NCI-H1436 (cell line): ENCODE data around the gene TSPEAR.
"Not testable (repeated sequence)": the region's sequence is repeated elsewhere in the genome, so short reads cannot be mapped to it uniquely, and the experiment has no call there.

Source experiments
- DNase-seq: peaks from one replicate; lab custom pipeline; 2025; lab: John Stamatoyannopoulos, UW

The TSPEAR gene

GRCh38 chr21:44650973-44651675 lies 60.2 kb downstream of the TSPEAR start:
- DNase-seq = no peak

GRCh38 chr21:44650265-44650972 lies 61.0 kb downstream of the TSPEAR start:
- no peak for DNase-seq

GRCh38 chr21:44649521-44650100 lies 61.8 kb downstream of the TSPEAR start:
- DNase-seq = no peak

GRCh38 chr21:44648557-44649311 lies 62.6 kb downstream of the TSPEAR start:
- no peak for DNase-seq

GRCh38 chr21:44647222-44647552 lies 64.2 kb downstream of the TSPEAR start:
- no peak for DNase-seq

GRCh38 chr21:44646366-44647221 lies 64.8 kb downstream of the TSPEAR start, which contains the start of gene KRTAP10-11:
TSS of gene KRTAP10-11 (plus strand) at chr21:44646414. CDS start at chr21:44646459, 45 bp downstream.
- DNase-seq = not testable (repeated sequence)

GRCh38 chr21:44644878-44645277 lies 66.5 kb downstream of the TSPEAR start:
- no peak for DNase-seq

- no peak for DNase-seq
Measured at GRCh38 chr21:44643741-44644310, 67.5 kb downstream of the TSPEAR start.

- no peak for DNase-seq
Measured at GRCh38 chr21:44640761-44641160, 70.6 kb downstream of the TSPEAR start.

- DNase-seq = no peak
Measured at GRCh38 chr21:44639331-44639655, 72.1 kb downstream of the TSPEAR start.

- DNase-seq = not testable (repeated sequence)
Measured at GRCh38 chr21:44638506-44639330, 72.7 kb downstream of the TSPEAR start.

- DNase-seq = not testable (repeated sequence)
Measured at GRCh38 chr21:44637851-44638348, 73.5 kb downstream of the TSPEAR start.

GRCh38 chr21:44637018-44637850 lies 74.1 kb downstream of the TSPEAR start, which contains the start of gene KRTAP10-10:
TSS of gene KRTAP10-10 (plus strand) at chr21:44637356. CDS start at chr21:44637418, 62 bp downstream.
- DNase-seq = no peak

- DNase-seq = no peak
Measured at GRCh38 chr21:44636209-44637017, 75.0 kb downstream of the TSPEAR start.

GRCh38 chr21:44632067-44632466 lies 79.3 kb downstream of the TSPEAR start:
- DNase-seq = no peak

- DNase-seq = no peak
Measured at GRCh38 chr21:44630440-44630839, 80.9 kb downstream of the TSPEAR start.

- no peak for DNase-seq
Measured at GRCh38 chr21:44628707-44629391, 82.5 kb downstream of the TSPEAR start.

GRCh38 chr21:44627831-44628233 lies 83.5 kb downstream of the TSPEAR start:
- DNase-seq = not testable (repeated sequence)
